Activated CD8-positive, alpha-beta T cell treated with anti-CD3 and anti-CD28 coated beads for 36 hours (primary cell): ENCODE results near the gene EFCAB12. TPM values are rescaled to one million over a fixed set of nuclear protein-coding genes. Genes with fewer than 3 reads are reported as not detected.

Experiments used
- ATAC-seq: fragments of 200-7000 bp; cut with Tn5 transposase; one replicate; pipeline ENCODE4 v1.10.0; 2021; ENCODE audit warnings: mild to moderate bottlenecking, moderate library complexity
- CTCF ChIA-PET: fragments of 350-600 bp; sonication (Branson Sonifier 250); formaldehyde crosslinking; loops from one replicate; lab custom pipeline; 2021; ENCODE audit warnings: antibody characterized with exemption; lab: Charles Lee
- POLR2A ChIA-PET: fragments of 350-600 bp; sonication (Branson Sonifier 250); formaldehyde crosslinking; loops from one replicate; lab custom pipeline; 2021; ENCODE audit warnings: antibody characterized with exemption; lab: Charles Lee
- DNase-seq: peaks from one replicate; pipeline ENCODE4 v3.0.0-alpha.2; 2020
- H3K27ac Mint-ChIP-seq: one replicate; pipeline ENCODE4 v1.8.0; 2021; ENCODE audit warnings: mild to moderate bottlenecking, mixed read lengths
- H3K27me3 Mint-ChIP-seq: one replicate; pipeline ENCODE4 v1.8.0; 2021; ENCODE audit warnings: mixed read lengths
- H3K36me3 Mint-ChIP-seq: one replicate; pipeline ENCODE4 v1.8.0; 2021; ENCODE audit warnings: low read depth, mixed read lengths
- H3K4me1 Mint-ChIP-seq: one replicate; pipeline ENCODE4 v1.8.0; 2021; ENCODE audit warnings: low read depth, mixed read lengths
- H3K4me3 Mint-ChIP-seq: one replicate; pipeline ENCODE4 v1.8.0; 2021; ENCODE audit warnings: mild to moderate bottlenecking, moderate library complexity, mixed read lengths
- H3K9me3 Mint-ChIP-seq: one replicate; pipeline ENCODE4 v1.8.0; 2021; ENCODE audit warnings: mixed read lengths
- intact Hi-C: fragments of 100-400 bp; cut with micrococcal nuclease; formaldehyde crosslinking; loops from one replicate; pipeline ENCODE4 v1.10.0; 2022
- total RNA-seq, 2 experiments: library from RNA; stranded (reverse); gene quantifications; one replicate each; pipeline ENCODE4 v1.2.3, GENCODE V29; 2021
- TF ChIP-seq, protein P1 (sequence below): fragments of 200-600 bp; IDR thresholded peaks from one replicate; pipeline ENCODE4 v1.8.0; 2022; ENCODE audit warnings: antibody characterized with exemption, mild to moderate bottlenecking

Gene EFCAB12
- total RNA-seq, 2 experiments from 2014 or later: 0.56 to 0.65 TPM

DNA sequence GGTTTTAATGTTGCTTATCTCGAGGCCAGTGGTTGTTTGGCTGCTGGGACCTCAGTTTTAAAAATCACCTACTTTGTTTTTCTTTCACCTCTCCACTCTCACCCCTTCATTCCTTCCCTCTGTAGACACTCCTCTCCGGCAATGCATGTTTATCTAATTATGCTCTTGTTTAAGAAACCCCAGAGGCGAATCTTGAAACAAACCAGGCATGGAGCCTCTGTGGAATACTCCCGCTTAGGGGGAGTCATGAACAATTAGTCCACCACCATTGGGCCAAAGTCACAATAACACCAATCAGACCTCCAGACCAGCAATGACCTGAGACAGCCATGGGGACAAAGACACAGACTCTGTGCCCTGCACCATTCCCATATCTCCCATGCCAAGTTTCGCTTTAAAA is 53.3 kb downstream of the EFCAB12 start:
- POLR2A ChIA-PET: no interaction called here
- Mint-ChIP-seq H3K27me3 (no peaks in the 10 kb centered on the region), H3K4me1 (peaks cover 3% of the 10 kb centered on the region), H3K27ac (no peak overlapping the region), H3K36me3 (no peaks in the 10 kb centered on the region), H3K4me3 (no peak overlapping the region), H3K9me3 (no peaks in the 10 kb centered on the region)
- CTCF ChIA-PET: interaction anchor here (1.1 to 3.9 kb wide), 3 partner anchors 8 to 231 kb away, joined by 3 to 14 read pairs (median 5); partner anchors contain the start of gene PLXND1
- DNase-seq (no peak), ATAC-seq (no peak)
- intact Hi-C loops: no loop called here
- TF ChIP-seq, protein P1, sequence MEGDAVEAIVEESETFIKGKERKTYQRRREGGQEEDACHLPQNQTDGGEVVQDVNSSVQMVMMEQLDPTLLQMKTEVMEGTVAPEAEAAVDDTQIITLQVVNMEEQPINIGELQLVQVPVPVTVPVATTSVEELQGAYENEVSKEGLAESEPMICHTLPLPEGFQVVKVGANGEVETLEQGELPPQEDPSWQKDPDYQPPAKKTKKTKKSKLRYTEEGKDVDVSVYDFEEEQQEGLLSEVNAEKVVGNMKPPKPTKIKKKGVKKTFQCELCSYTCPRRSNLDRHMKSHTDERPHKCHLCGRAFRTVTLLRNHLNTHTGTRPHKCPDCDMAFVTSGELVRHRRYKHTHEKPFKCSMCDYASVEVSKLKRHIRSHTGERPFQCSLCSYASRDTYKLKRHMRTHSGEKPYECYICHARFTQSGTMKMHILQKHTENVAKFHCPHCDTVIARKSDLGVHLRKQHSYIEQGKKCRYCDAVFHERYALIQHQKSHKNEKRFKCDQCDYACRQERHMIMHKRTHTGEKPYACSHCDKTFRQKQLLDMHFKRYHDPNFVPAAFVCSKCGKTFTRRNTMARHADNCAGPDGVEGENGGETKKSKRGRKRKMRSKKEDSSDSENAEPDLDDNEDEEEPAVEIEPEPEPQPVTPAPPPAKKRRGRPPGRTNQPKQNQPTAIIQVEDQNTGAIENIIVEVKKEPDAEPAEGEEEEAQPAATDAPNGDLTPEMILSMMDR: no peak

DNA sequence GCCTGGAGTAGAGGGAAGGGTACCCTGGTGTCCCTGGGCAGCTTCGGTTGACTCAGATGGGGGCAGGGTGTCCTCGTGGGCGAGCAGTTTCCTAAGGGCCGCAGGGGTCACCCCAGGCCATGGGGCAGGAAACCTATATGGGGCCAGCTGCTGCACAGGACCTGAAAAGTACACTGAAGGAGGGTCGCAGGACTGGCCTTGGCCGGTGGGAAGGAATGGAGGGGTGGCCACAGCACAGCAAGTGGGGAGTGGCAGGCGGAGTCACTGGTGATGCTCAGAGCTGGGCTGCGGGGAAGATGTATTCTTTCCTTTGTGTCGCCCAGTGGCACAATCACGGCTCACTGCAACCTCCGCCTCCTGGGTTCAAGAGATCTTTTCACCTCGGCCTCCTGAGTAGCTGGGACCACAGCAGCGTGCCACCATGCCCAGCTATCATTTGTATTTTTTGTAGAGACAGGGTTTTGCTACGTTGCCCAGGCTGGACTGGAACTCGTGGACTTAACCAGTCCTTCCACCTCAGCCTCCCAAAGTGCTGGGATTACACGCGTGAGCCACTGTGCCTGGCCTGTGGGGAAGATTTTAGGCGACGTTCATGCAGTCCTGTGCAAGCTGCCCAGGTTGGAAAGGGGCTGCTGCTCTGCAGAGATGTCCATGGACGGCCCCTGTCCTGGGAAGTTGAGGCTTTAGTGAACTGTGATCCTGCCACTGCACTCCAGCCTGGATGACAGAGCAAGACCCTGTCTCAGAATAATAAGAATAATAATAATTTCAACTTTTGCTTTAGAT is 57.2 kb downstream of the EFCAB12 start:
- Mint-ChIP-seq H3K36me3 (no peaks in the 10 kb centered on the region), H3K27me3 (no peaks in the 10 kb centered on the region), H3K27ac (no peak overlapping the region), H3K9me3 (no peaks in the 10 kb centered on the region), H3K4me3 (no peak overlapping the region), H3K4me1 (no peaks in the 10 kb centered on the region)
- CTCF ChIA-PET: interaction anchor here (1.3 kb wide), 1 partner anchor 12 kb away, joined by 4 read pairs; no protein-coding TSS in a partner anchor
- intact Hi-C loops: no loop called here
- TF ChIP-seq, protein P1: no peak
- DNase-seq (no peak), ATAC-seq (no peak)
- POLR2A ChIA-PET: interaction anchor here (0.6 kb wide), 1 partner anchor 22 kb away, joined by 3 read pairs; no protein-coding TSS in a partner anchor

DNA sequence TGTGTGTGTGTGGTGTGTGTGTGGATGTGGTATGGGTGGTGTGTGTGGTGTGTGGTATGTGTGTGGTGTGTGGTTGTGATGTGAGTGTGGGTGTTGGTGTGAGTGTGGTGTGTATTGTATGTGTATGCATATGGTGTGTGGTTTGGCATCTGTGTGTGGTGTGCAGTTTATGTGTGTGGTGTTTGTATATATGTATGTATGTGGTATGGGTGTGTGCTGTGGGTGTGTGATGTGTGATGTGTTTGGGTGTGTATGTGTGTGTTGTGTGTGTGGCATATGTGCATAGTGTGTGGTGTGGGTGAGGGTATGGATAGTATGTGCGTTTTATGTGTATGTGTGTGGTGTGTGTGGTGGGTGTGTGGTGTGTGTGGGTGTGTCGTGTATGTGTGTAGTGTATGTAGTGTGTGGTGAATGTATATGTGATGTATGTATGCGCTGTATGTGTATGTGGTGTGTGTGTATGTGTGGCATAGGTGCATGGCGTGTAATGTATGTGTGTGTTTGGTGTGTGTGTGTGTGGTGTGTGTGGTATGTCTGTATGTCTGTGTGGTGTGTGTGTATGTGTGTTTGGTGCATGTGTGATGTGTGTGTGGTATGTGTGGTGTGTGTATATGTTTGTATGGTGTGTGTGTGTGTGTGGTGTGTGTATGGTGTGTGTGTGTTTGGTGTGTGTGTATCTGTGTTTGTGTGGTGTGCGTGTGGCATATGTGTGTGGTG is 58.0 kb downstream of the EFCAB12 start:
- intact Hi-C loops: no loop called here
- Mint-ChIP-seq H3K27me3 (no peaks in the 10 kb centered on the region), H3K27ac (no peak overlapping the region), H3K36me3 (no peaks in the 10 kb centered on the region), H3K4me1 (no peaks in the 10 kb centered on the region), H3K9me3 (no peaks in the 10 kb centered on the region), H3K4me3 (no peak overlapping the region)
- no peak for DNase-seq
- CTCF ChIA-PET: interaction anchor here (1.3 kb wide), 1 partner anchor 13 kb away, joined by 4 read pairs; no protein-coding TSS in a partner anchor
- TF ChIP-seq, protein P1: no peak
- POLR2A ChIA-PET: no interaction called here
- no peak for ATAC-seq

DNA sequence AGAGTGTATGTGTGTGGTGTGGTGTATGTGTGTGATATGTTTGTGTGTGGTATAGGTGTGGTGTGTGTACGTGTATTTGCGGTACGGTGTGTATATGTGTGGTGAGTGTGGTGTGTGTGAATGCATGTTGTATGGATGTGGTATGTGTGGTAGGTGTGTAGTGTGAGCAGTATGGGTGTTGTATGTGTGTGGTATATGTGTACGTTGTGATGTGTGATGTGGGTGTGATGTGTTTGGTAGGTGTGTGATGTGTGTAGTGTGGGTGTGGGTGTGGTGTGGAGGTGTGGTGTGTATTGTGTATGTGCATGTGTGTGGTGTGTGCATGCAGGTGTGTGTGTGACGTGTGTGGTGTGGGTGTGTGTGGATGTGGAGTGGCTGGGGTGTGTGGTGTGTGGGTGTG is 58.7 kb downstream of the EFCAB12 start:
- ChIA-PET CTCF (no interaction called here), POLR2A (no interaction called here)
- intact Hi-C loops: no loop called here
- ATAC-seq (no peak), DNase-seq (no peak)
- H3K9me3 Mint-ChIP-seq: no peaks in the 10 kb centered on the region
- no peaks in the 10 kb centered on the region for H3K4me1 Mint-ChIP-seq
- TF ChIP-seq, protein P1: no peak
- H3K27me3 Mint-ChIP-seq: no peaks in the 10 kb centered on the region
- H3K27ac Mint-ChIP-seq: no peak overlapping the region
- no peak overlapping the region for H3K4me3 Mint-ChIP-seq
- H3K36me3 Mint-ChIP-seq: no peaks in the 10 kb centered on the region

DNA sequence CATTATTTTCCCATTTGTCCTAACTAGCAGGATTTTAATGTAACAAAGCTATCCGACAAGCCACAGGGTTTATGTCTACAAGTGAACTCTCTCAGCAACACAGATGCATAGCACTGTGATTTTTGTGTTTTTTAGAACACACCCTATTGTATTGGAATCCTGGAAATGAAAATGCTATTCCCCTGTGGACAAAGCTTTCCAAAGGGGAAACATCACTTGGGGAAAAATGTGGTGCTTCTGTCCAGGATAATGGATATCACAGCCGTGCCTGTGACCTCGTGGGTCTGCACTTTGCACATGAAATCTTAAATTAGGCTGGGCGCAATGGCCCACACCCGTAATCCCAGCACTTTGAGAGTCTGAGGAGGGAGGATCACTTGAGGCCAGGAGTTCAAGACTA is 60.6 kb downstream of the EFCAB12 start:
- intact Hi-C loops: no loop called here
- ChIA-PET CTCF (interaction anchor here (1.4 kb wide), 1 partner anchor 16 kb away, joined by 4 read pairs; no protein-coding TSS in a partner anchor), POLR2A (no interaction called here)
- Mint-ChIP-seq H3K27ac (no peak overlapping the region), H3K27me3 (no peaks in the 10 kb centered on the region), H3K36me3 (no peaks in the 10 kb centered on the region), H3K9me3 (no peaks in the 10 kb centered on the region), H3K4me1 (no peaks in the 10 kb centered on the region), H3K4me3 (no peak overlapping the region)
- DNase-seq (no peak), ATAC-seq (no peak)
- TF ChIP-seq, protein P1: no peak
